HEK293T (cell line): ENCODE data around the gene PRR4.

Experiments
- CTCF ChIA-PET: fragments of 350-600 bp; formaldehyde crosslinking; extraction: SDS; loops from one replicate; lab custom pipeline; 2021; ENCODE audit warnings: antibody characterized with exemption, inconsistent platforms; lab: Yijun Ruan, JAX
- POLR2A ChIA-PET: fragments of 350-600 bp; formaldehyde crosslinking; extraction: SDS; loops from one replicate; lab custom pipeline; 2020; ENCODE audit warnings: antibody characterized with exemption, inconsistent platforms; lab: Yijun Ruan, JAX
- DNase-seq: peaks from one replicate; pipeline ENCODE4 v3.0.0; 2012; ENCODE audit warnings: mixed read lengths; ENCODE audit errors: extremely low spot score
- ARNT ChIP-seq: fragments of 450-650 bp; IDR thresholded peaks from 2 replicates; pipeline ENCODE4 v1.6.1; 2017; ENCODE audit warnings: mild to moderate bottlenecking
- BHLHE40 ChIP-seq: fragments of 450-650 bp; IDR thresholded peaks from 2 replicates; pipeline ENCODE4 v1.6.1; 2016; ENCODE audit warnings: mild to moderate bottlenecking, moderate library complexity, borderline replicate concordance
- CTBP1 ChIP-seq: fragments of 450-650 bp; IDR thresholded peaks from 2 replicates; pipeline ENCODE4 v1.6.1; 2016; ENCODE audit warnings: borderline replicate concordance
- ELF4 ChIP-seq: fragments of 450-650 bp; IDR thresholded peaks from 2 replicates; pipeline ENCODE4 v1.6.1; 2017; ENCODE audit warnings: antibody characterized with exemption
- FOXA1 ChIP-seq: fragments of 450-650 bp; IDR thresholded peaks from 2 replicates; pipeline ENCODE4 v1.6.1; 2016; ENCODE audit warnings: mild to moderate bottlenecking
- FOXK2 ChIP-seq: fragments of 450-650 bp; IDR thresholded peaks from 2 replicates; pipeline ENCODE4 v1.6.1; 2016; ENCODE audit warnings: mild to moderate bottlenecking
- FOXM1 ChIP-seq: fragments of 450-650 bp; IDR thresholded peaks from 2 replicates; pipeline ENCODE4 v1.6.1; 2017; ENCODE audit warnings: mild to moderate bottlenecking, borderline replicate concordance
- HDGF ChIP-seq: fragments of 450-650 bp; IDR thresholded peaks from 2 replicates; pipeline ENCODE4 v1.6.1; 2017; ENCODE audit warnings: antibody characterized with exemption, borderline replicate concordance
- L3MBTL2 ChIP-seq: fragments of 450-650 bp; conservative IDR thresholded peaks from 2 replicates; pipeline ENCODE4 v1.6.1; 2016; ENCODE audit warnings: mild to moderate bottlenecking
- LEF1 ChIP-seq: fragments of 450-650 bp; IDR thresholded peaks from 2 replicates; pipeline ENCODE4 v1.6.1; 2017; ENCODE audit warnings: mild to moderate bottlenecking, borderline replicate concordance
- NFRKB ChIP-seq: fragments of 450-650 bp; IDR thresholded peaks from 2 replicates; pipeline ENCODE4 v1.6.1; 2016; ENCODE audit warnings: mild to moderate bottlenecking, moderate library complexity
- SP1 ChIP-seq: fragments of 450-650 bp; IDR thresholded peaks from 2 replicates; pipeline ENCODE4 v1.6.1; 2017
- SUZ12 ChIP-seq: fragments of 450-650 bp; IDR thresholded peaks from 2 replicates; pipeline ENCODE4 v1.6.1; 2016; ENCODE audit warnings: mild to moderate bottlenecking
- TARDBP ChIP-seq: fragments of 450-650 bp; IDR thresholded peaks from 2 replicates; pipeline ENCODE4 v1.6.1; 2016
- ZNF384 ChIP-seq: fragments of 450-650 bp; IDR thresholded peaks from 2 replicates; pipeline ENCODE4 v1.6.1; 2016
- TF ChIP-seq, protein P1 (sequence below): fragments of 450-650 bp; IDR thresholded peaks from 2 replicates; pipeline ENCODE4 v1.6.1; 2016

PRR4 gene

DNA sequence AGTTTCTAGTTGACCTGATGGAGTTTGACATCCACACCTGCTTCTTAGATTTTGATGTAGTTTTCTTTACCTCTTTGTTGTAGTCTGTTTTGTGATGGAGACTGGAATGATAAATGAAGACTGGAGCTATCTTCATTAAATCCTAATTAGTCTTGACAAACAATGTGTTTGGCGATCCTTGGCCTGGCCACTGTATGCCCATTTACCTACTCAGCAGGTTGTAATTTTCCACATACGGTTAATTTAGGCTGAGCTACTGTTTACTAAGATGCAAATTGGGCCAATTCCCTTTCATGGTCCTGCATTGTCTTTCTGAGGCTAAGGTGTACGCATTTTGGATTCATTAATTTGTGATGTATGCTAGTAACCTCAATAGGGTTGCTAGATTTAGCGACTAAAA is 46.7 kb downstream of the PRR4 start, which contains the start of gene TAS2R7:
Gene TAS2R7, minus strand, starts transcription at position 41 of the 400 bp plus-strand sequence. CDS start 57 bp downstream, outside the sequence.
- DNase-seq: no peak
- no peak for TF ChIP-seq FOXM1
- TF ChIP-seq, protein P1, sequence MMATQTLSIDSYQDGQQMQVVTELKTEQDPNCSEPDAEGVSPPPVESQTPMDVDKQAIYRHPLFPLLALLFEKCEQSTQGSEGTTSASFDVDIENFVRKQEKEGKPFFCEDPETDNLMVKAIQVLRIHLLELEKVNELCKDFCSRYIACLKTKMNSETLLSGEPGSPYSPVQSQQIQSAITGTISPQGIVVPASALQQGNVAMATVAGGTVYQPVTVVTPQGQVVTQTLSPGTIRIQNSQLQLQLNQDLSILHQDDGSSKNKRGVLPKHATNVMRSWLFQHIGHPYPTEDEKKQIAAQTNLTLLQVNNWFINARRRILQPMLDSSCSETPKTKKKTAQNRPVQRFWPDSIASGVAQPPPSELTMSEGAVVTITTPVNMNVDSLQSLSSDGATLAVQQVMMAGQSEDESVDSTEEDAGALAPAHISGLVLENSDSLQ: no peak
- TF ChIP-seq SP1: no peak
- TF ChIP-seq L3MBTL2: no peak
- TF ChIP-seq FOXK2: no peak
- TF ChIP-seq CTBP1: no peak
- no peak for TF ChIP-seq SUZ12
- TF ChIP-seq BHLHE40: no peak
- no peak for TF ChIP-seq LEF1
- no peak for TF ChIP-seq HDGF
- TF ChIP-seq TARDBP: no peak
- TF ChIP-seq ELF4: no peak
- no peak for TF ChIP-seq FOXA1
- no peak for TF ChIP-seq ARNT
- no peak for TF ChIP-seq NFRKB
- no peak for TF ChIP-seq ZNF384
- ChIA-PET POLR2A (no interaction called here), CTCF (no interaction called here)

DNA sequence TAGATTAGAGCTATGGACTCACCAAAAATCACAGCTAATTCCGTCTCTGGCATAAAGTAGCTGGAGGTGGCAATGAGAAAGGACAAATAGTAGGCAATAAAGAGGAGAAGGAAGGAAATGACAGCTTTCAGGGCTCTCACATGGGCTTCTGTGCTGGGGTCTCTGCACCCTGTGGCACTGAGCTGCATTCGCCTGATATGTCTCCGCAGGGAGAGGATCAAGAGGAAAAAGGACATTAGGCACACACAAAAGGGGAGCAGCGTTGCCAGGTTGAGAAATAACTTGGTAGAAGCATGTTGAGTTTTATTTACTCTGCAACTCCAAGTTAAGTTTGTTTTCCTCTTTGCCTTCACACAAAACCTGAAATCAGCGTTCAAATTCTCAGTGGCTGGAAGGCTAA is 47.5 kb downstream of the PRR4 start:
- POLR2A ChIA-PET: no interaction called here
- CTCF ChIA-PET: no interaction called here
- TF ChIP-seq CTBP1 (no peak), HDGF (no peak), L3MBTL2 (no peak), SUZ12 (no peak), NFRKB (no peak), TARDBP (no peak), FOXK2 (no peak), LEF1 (no peak), ZNF384 (no peak), ARNT (no peak)
- TF ChIP-seq, protein P1: no peak
- no peak for DNase-seq
